HCT116 (cell line): ENCODE results near the gene ADD2. TPM values are rescaled to one million over a fixed set of nuclear protein-coding genes. Genes with fewer than 3 reads are reported as not detected.

ENCODE experiments used
- ATAC-seq: fragments of 200-7000 bp; cut with Tn5 transposase; 2 replicates; pipeline ENCODE4 v1.9.1; 2020; ENCODE audit warnings: mild to moderate bottlenecking, moderate library complexity
- BruUV-seq: library from RNA; stranded (reverse); fragments of 400-500 nt; replicated peaks from 2 replicates; lab custom pipeline; 2021; lab: Mats Ljungman, UMichigan
- CTCF ChIA-PET: fragments of 300-600 bp; sonication (Branson Sonifier 250); formaldehyde crosslinking; loops from one replicate; lab custom pipeline; 2021; ENCODE audit warnings: antibody characterized with exemption; lab: Charles Lee
- POLR2A ChIA-PET: fragments of 300-600, 350-600 bp; sonication (Branson Sonifier 250); formaldehyde crosslinking; loops from one replicate; lab custom pipeline; 2021; ENCODE audit warnings: antibody characterized with exemption; lab: Charles Lee
- RAD21 ChIA-PET, 2 experiments: fragments of 300-600 bp; sonication (Branson Sonifier 250); formaldehyde crosslinking; loops; one replicate each; lab custom pipeline; 2023; ENCODE audit warnings: low total read pairs in 2 of 2; ENCODE audit not compliant: uncharacterized antibody in 2 of 2, unreplicated experiment in 2 of 2, low non-redundant PET in 1 of 2; lab: Charles Lee
- DNase-seq: peaks from one replicate; pipeline ENCODE4 v3.0.0-alpha.2; 2010; ENCODE audit warnings: low read depth, low spot score
- H2AFZ ChIP-seq: fragments of 200-600 bp; shearing (Covaris generic), sonication (generic); 2 replicates; pipeline ENCODE4 v1.6.1; 2017; ENCODE audit warnings: low read depth, mixed run types, mixed read lengths, antibody characterized with exemption, low read length; ENCODE audit not compliant: poor library complexity, severe bottlenecking
- H3K27ac ChIP-seq: 2 replicates; pipeline ENCODE4 v1.5.1; 2012; ENCODE audit warnings: low read depth, low read length
- H3K27me3 ChIP-seq: fragments of 200-600 bp; sonication (generic); 2 replicates; pipeline ENCODE4 v1.6.1; 2016; ENCODE audit warnings: mixed run types, low read length, mixed read lengths; ENCODE audit not compliant: insufficient read depth
- H3K36me3 ChIP-seq, 2 experiments: fragments of 200-500 bp in 1 of 2; fragments of 200-600 bp in 1 of 2; sonication (Bioruptor generic) in 1 of 2; sonication (generic) in 1 of 2; 2 replicates each; pipeline versions ENCODE4 v1.5.1 to v1.6.1; 2014 to 2016; ENCODE audit warnings: low read length in 2 of 2, inconsistent platforms in 1 of 2, mixed read lengths in 1 of 2, mixed run types in 1 of 2; ENCODE audit not compliant: insufficient read depth in 2 of 2, control insufficient read depth in 1 of 2
- H3K4me1 ChIP-seq, 2 experiments: fragments of 200-600 bp in 1 of 2; sonication (generic) in 1 of 2; 2 replicates each; pipeline versions ENCODE4 v1.5.1 to v1.6.1; 2012 to 2017; ENCODE audit warnings: low read length in 2 of 2, inconsistent platforms in 1 of 2, mild to moderate bottlenecking in 1 of 2, mixed read lengths in 1 of 2, mixed run types in 1 of 2, moderate library complexity in 1 of 2; ENCODE audit not compliant: insufficient read depth in 2 of 2, control insufficient read depth in 1 of 2
- H3K4me2 ChIP-seq: fragments of 200-600 bp; sonication (generic); 2 replicates; pipeline ENCODE4 v1.6.1; 2017; ENCODE audit warnings: mixed run types, low read length, mixed read lengths
- H3K4me3 ChIP-seq, 2 experiments: fragments of 200-600 bp in 1 of 2; sonication (generic) in 1 of 2; replicated peaks in 1 of 2; 2 replicates each; pipeline ENCODE4 v1.5.1; 2011 to 2016; ENCODE audit warnings: low read length in 2 of 2, control low read depth in 1 of 2, low read depth in 1 of 2, mild to moderate bottlenecking in 1 of 2, mixed read lengths in 1 of 2, mixed run types in 1 of 2
- H3K79me2 ChIP-seq: fragments of 200-600 bp; sonication (generic); 2 replicates; pipeline ENCODE4 v1.6.1; 2017; ENCODE audit warnings: mild to moderate bottlenecking, mixed run types, low read length, moderate library complexity, mixed read lengths; ENCODE audit not compliant: insufficient read depth
- H3K9ac ChIP-seq: fragments of 200-600 bp; sonication (generic); 2 replicates; pipeline ENCODE4 v1.6.1; 2016; ENCODE audit warnings: low read length, mixed read lengths
- H3K9me2 ChIP-seq: fragments of 200-600 bp; sonication (generic), shearing (Covaris generic); 2 replicates; pipeline ENCODE4 v1.6.1; 2017; ENCODE audit warnings: mixed run types, mild to moderate bottlenecking, moderate library complexity; ENCODE audit not compliant: insufficient read depth
- H3K9me3 ChIP-seq, 2 experiments: fragments of 200-500 bp in 1 of 2; fragments of 200-600 bp in 1 of 2; sonication (Bioruptor generic) in 1 of 2; sonication (generic) in 1 of 2; 2 replicates each; pipeline ENCODE4 v1.6.1; 2014 to 2017; ENCODE audit warnings: low read length in 2 of 2, mixed read lengths in 2 of 2, inconsistent platforms in 1 of 2, low read depth in 1 of 2, mild to moderate bottlenecking in 1 of 2, mixed run types in 1 of 2, moderate library complexity in 1 of 2; ENCODE audit not compliant: control insufficient read depth in 1 of 2, insufficient read depth in 1 of 2
- H4K20me1 ChIP-seq: fragments of 200-600 bp; sonication (generic), shearing (Covaris generic); 2 replicates; pipeline ENCODE4 v1.6.1; 2017; ENCODE audit warnings: mixed run types, mild to moderate bottlenecking, moderate library complexity; ENCODE audit not compliant: insufficient read depth
- CEBPB ChIP-seq: IDR thresholded peaks from 2 replicates; pipeline ENCODE4 v1.6.1; 2012; ENCODE audit warnings: low read depth
- EGR1 ChIP-seq: IDR thresholded peaks from 2 replicates; pipeline ENCODE4 v1.6.1; 2012; ENCODE audit warnings: low read depth
- EZH2 ChIP-seq: fragments of 200-600 bp; sonication (generic); IDR thresholded peaks from 2 replicates; pipeline ENCODE4 v1.6.1; 2017; ENCODE audit warnings: antibody characterized with exemption, mixed run types
- EZH2phosphoT487 ChIP-seq: fragments of 200-600 bp; IDR thresholded peaks from 2 replicates; pipeline ENCODE4 v1.6.1; 2018; ENCODE audit warnings: antibody characterized with exemption, borderline replicate concordance
- FOSL1 ChIP-seq: IDR thresholded peaks from 2 replicates; pipeline ENCODE4 v1.6.1; 2012; ENCODE audit warnings: low read depth
- JUND ChIP-seq: IDR thresholded peaks from 2 replicates; pipeline ENCODE4 v1.6.1; 2012
- POLR2A ChIP-seq: IDR thresholded peaks from 2 replicates; pipeline ENCODE4 v1.7.0; 2011; ENCODE audit warnings: borderline replicate concordance; ENCODE audit not compliant: insufficient read depth, insufficient read length; ENCODE audit errors: extremely low read depth
- POLR2AphosphoS5 ChIP-seq: IDR thresholded peaks from 2 replicates; pipeline ENCODE4 v1.6.1; 2011; ENCODE audit warnings: mild to moderate bottlenecking, low read depth, low read length, moderate library complexity
- REST ChIP-seq: IDR thresholded peaks from 2 replicates; pipeline ENCODE4 v1.6.1; 2012; ENCODE audit warnings: low read depth
- SP1 ChIP-seq: IDR thresholded peaks from 2 replicates; pipeline ENCODE4 v1.6.1; 2012; ENCODE audit warnings: low read depth
- SRF ChIP-seq: IDR thresholded peaks from 2 replicates; pipeline ENCODE4 v1.6.1; 2012; ENCODE audit warnings: low read depth
- TCF7L2 ChIP-seq: IDR thresholded peaks from 2 replicates; pipeline ENCODE4 v1.7.0; 2011; ENCODE audit warnings: borderline replicate concordance, inconsistent platforms; ENCODE audit not compliant: insufficient read depth, insufficient read length; ENCODE audit errors: extremely low read depth
- YY1 ChIP-seq: IDR thresholded peaks from 2 replicates; pipeline ENCODE4 v1.6.1; 2011; ENCODE audit warnings: low read length, low read depth, moderate library complexity, mild to moderate bottlenecking; ENCODE audit not compliant: insufficient replicate concordance; ENCODE audit errors: extremely low read depth
- ZNF274 ChIP-seq: fragments of 200-500 bp; sonication (Bioruptor generic); IDR thresholded peaks from 2 replicates; pipeline ENCODE4 v1.6.1; 2014; ENCODE audit warnings: mild to moderate bottlenecking, low read depth, low read length, inconsistent platforms
- intact Hi-C: fragments of 100-400 bp; cut with micrococcal nuclease; formaldehyde crosslinking; loops from 2 replicates; pipeline ENCODE4 v1.10.0; 2022
- total RNA-seq: library from RNA; stranded (reverse); gene quantifications from one replicate; pipeline ENCODE4 v1.2.1, GENCODE V29; 2021; ENCODE audit not compliant: unreplicated experiment
- TF ChIP-seq, protein P1 (sequence below): IDR thresholded peaks from 2 replicates; pipeline ENCODE4 v1.6.1; 2012
- TF ChIP-seq, protein P2 (sequence below), 3 experiments: fragments of 200-600 bp in 1 of 3; sonication (generic) in 1 of 3; IDR thresholded peaks in 2 of 3; conservative IDR thresholded peaks in 1 of 3; 2 replicates each; pipeline ENCODE4 v1.5.1; 2012 to 2017; ENCODE audit warnings: low read depth in 2 of 3, low read length in 2 of 3, antibody characterized with exemption in 1 of 3, borderline replicate concordance in 1 of 3, control low read depth in 1 of 3, mild to moderate bottlenecking in 1 of 3, mixed read lengths in 1 of 3, mixed run types in 1 of 3, moderate library complexity in 1 of 3; ENCODE audit not compliant: insufficient read depth in 1 of 3
- TF ChIP-seq, protein P3 (sequence below): IDR thresholded peaks from 2 replicates; pipeline ENCODE4 v1.6.1; 2012

ADD2 gene
- total RNA-seq, 1 experiment from 2014 or later, result 0.15 TPM

DNA sequence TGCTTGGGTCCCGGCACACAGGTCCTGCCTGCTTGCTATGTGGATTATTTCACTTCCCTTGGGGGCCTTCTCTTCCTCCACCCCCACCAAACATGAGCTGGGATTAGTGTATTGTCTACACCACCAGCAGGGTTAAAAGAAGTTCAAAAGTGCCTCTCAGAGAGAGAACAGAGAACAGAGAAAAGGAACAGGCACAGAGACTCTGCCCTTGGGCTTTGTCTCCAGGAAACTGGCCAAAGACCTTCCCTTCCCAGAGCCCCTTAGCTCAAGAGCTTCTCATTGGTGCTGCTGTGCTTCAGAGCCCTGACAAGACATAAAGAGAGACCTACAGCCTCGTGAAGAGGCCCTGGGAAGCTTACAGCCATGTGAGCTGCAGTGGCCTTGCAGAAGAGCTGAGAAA, 29.5 kb upstream of the ADD2 start:
- TF ChIP-seq POLR2AphosphoS5, result no peak
- TF ChIP-seq EZH2phosphoT487, result no peak
- TF ChIP-seq TCF7L2, result no peak
- TF ChIP-seq, protein P1, sequence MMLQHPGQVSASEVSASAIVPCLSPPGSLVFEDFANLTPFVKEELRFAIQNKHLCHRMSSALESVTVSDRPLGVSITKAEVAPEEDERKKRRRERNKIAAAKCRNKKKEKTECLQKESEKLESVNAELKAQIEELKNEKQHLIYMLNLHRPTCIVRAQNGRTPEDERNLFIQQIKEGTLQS, result no peak
- TF ChIP-seq FOSL1, result no peak
- TF ChIP-seq EZH2, result no peak
- no peak for TF ChIP-seq POLR2A
- TF ChIP-seq, protein P2, sequence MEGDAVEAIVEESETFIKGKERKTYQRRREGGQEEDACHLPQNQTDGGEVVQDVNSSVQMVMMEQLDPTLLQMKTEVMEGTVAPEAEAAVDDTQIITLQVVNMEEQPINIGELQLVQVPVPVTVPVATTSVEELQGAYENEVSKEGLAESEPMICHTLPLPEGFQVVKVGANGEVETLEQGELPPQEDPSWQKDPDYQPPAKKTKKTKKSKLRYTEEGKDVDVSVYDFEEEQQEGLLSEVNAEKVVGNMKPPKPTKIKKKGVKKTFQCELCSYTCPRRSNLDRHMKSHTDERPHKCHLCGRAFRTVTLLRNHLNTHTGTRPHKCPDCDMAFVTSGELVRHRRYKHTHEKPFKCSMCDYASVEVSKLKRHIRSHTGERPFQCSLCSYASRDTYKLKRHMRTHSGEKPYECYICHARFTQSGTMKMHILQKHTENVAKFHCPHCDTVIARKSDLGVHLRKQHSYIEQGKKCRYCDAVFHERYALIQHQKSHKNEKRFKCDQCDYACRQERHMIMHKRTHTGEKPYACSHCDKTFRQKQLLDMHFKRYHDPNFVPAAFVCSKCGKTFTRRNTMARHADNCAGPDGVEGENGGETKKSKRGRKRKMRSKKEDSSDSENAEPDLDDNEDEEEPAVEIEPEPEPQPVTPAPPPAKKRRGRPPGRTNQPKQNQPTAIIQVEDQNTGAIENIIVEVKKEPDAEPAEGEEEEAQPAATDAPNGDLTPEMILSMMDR (IDR thresholded peaks at IDR 0.05 in 2 of 3, conservative IDR thresholded peaks at IDR 0.05 in 1 of 3; ENCODE audit: borderline replicate concordance in 1 of 3, insufficient read depth in 1 of 3, low read depth in 2 of 3, low read length in 2 of 3), result no peak
- TF ChIP-seq SP1, result no peak
- no peak for TF ChIP-seq JUND
- no peak for TF ChIP-seq REST
- no peak for TF ChIP-seq YY1
- TF ChIP-seq EGR1, result no peak
- no peak for TF ChIP-seq ZNF274
- TF ChIP-seq, protein P3, sequence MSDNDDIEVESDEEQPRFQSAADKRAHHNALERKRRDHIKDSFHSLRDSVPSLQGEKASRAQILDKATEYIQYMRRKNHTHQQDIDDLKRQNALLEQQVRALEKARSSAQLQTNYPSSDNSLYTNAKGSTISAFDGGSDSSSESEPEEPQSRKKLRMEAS, result no peak
- no peak for TF ChIP-seq SRF
- TF ChIP-seq CEBPB, result no peak
- Histone ChIP-seq H3K27me3 (no peaks in the 10 kb centered on the region), H3K27ac (no peak overlapping the region), H4K20me1 (no peaks in the 10 kb centered on the region), H3K4me3 (no peak overlapping the region), H3K9me3 (no peaks in the 10 kb centered on the region), H3K4me1 (no peaks in the 10 kb centered on the region), H3K4me2 (no peak overlapping the region), H2AFZ (no peak overlapping the region), H3K9ac (no peak overlapping the region), H3K9me2 (no peaks in the 10 kb centered on the region), H3K79me2 (no peaks in the 10 kb centered on the region), H3K36me3 (no peaks in the 10 kb centered on the region)
- no peak for DNase-seq
- intact Hi-C loops, result no loop called here
- ChIA-PET POLR2A (no interaction called here), RAD21 (no interaction called here), CTCF (interaction anchor here (1.3 to 2.2 kb wide), 2 partner anchors 12 to 151 kb away, joined by 4 to 6 read pairs; no protein-coding TSS in a partner anchor)
- ATAC-seq, result no peak
- BruUV-seq, result no TSS peak
